Erythroblast (primary cell): Measurements from ENCODE around the gene MEGF11.

Experiments
- GATA1 ChIP-seq: IDR thresholded peaks from 2 replicates; pipeline ENCODE4 v1.6.1; 2011; ENCODE audit warnings: low read depth, mild to moderate bottlenecking, control low read depth, low read length, moderate library complexity
- POLR2A ChIP-seq: IDR thresholded peaks from 2 replicates; pipeline ENCODE4 v1.6.1; 2011; ENCODE audit warnings: mild to moderate bottlenecking, low read length

- TF ChIP-seq POLR2A (no peak), GATA1 (no peak)
Measured at GRCh38 chr15:65956899-65957298, 296.7 kb downstream of the MEGF11 start.
